K562 (cell line): Measurements from ENCODE around the gene TFRC. TPM values are rescaled to one million over a fixed set of nuclear protein-coding genes. Genes with fewer than 3 reads are reported as not detected.

ENCODE experiments used
- ATAC-seq: fragments of 200-7000 bp; cut with Tn5 transposase; 3 replicates; pipeline ENCODE4 v1.9.1; 2020; ENCODE audit warnings: moderate library complexity
- BruUV-seq: library from RNA; stranded (reverse); fragments of 400-500 nt; replicated peaks from 2 replicates; lab custom pipeline; 2021; lab: Mats Ljungman, UMichigan
- CTCF ChIA-PET: fragments of 300-600 bp; formaldehyde crosslinking; extraction: SDS; loops from one replicate; lab custom pipeline; 2021; ENCODE audit warnings: low intra/inter-chr PET ratio; lab: Yijun Ruan, JAX
- POLR2A ChIA-PET: fragments of 300-600, 350-650 bp; sonication (Branson Sonifier 250); formaldehyde crosslinking; extraction: SDS; loops from one replicate; lab custom pipeline; 2021; ENCODE audit warnings: antibody characterized with exemption, inconsistent platforms; lab: Yijun Ruan, JAX
- DNase-seq, 4 experiments: peaks; one replicate each; pipeline versions ENCODE4 v3.0.0 to v3.0.0-alpha.2; 2011 to 2018; ENCODE audit warnings: low spot score in 3 of 4, mixed read lengths in 3 of 4; ENCODE audit errors: extremely low read depth in 1 of 4
- FAIRE-seq: peaks from 2 replicates; lab custom pipeline; 2011; peaks lifted over from hg19 to GRCh38; lab: Jason Lieb, UNC
- H2AFZ ChIP-seq: 2 replicates; pipeline ENCODE4 v1.6.0; 2011; ENCODE audit warnings: low read depth, low read length, control low read depth, inconsistent platforms
- H3K27ac ChIP-seq: fragments of 200-600 bp; 3 replicates; pipeline ENCODE4 v1.8.0; 2011; ENCODE audit warnings: low read depth, mild to moderate bottlenecking, control low read depth, inconsistent platforms, low read length, moderate library complexity, mixed read lengths; ENCODE audit errors: extremely low read depth
- H3K27me3 ChIP-seq, 2 experiments: fragments of 300-600 bp in 1 of 2; 2 replicates in 1 of 2; 3 replicates in 1 of 2; pipeline versions ENCODE4 v1.6.0 to v1.8.0; 2011; ENCODE audit warnings: inconsistent platforms in 2 of 2, low read length in 2 of 2, mild to moderate bottlenecking in 1 of 2, mixed read lengths in 1 of 2, moderate library complexity in 1 of 2; ENCODE audit not compliant: control insufficient read depth in 2 of 2, insufficient read depth in 2 of 2
- H3K36me3 ChIP-seq: fragments of 300-600 bp; 3 replicates; pipeline ENCODE4 v1.8.0; 2011; ENCODE audit warnings: mild to moderate bottlenecking, low read length, inconsistent platforms; ENCODE audit not compliant: control insufficient read depth, insufficient read depth
- H3K4me1 ChIP-seq, 2 experiments: fragments of 200-600 bp in 1 of 2; replicated peaks in 1 of 2; 2 replicates in 1 of 2; 3 replicates in 1 of 2; pipeline versions ENCODE4 v1.5.1 to v1.8.0; 2011; ENCODE audit warnings: inconsistent platforms in 2 of 2, low read length in 2 of 2, mild to moderate bottlenecking in 1 of 2, mixed read lengths in 1 of 2, moderate library complexity in 1 of 2; ENCODE audit not compliant: control insufficient read depth in 2 of 2, insufficient read depth in 2 of 2
- H3K4me2 ChIP-seq: 2 replicates; pipeline ENCODE4 v1.6.1; 2011; ENCODE audit warnings: low read length, control low read depth, inconsistent platforms, mixed read lengths; ENCODE audit not compliant: insufficient read depth
- H3K4me3 ChIP-seq: fragments of 200-600 bp; sonication (generic), shearing (Covaris generic); 2 replicates; pipeline ENCODE4 v1.5.1; 2016; ENCODE audit warnings: control low read depth, inconsistent platforms
- H3K79me2 ChIP-seq: fragments of 200-600 bp; 3 replicates; pipeline ENCODE4 v1.8.0; 2011; ENCODE audit warnings: low read length, inconsistent platforms; ENCODE audit not compliant: control insufficient read depth, insufficient read depth
- H3K9ac ChIP-seq, 2 experiments: 2 replicates each; pipeline versions ENCODE4 v1.6.0 to v1.6.1; 2011; ENCODE audit warnings: low read depth in 2 of 2, low read length in 2 of 2, control low read depth in 1 of 2, inconsistent platforms in 1 of 2, mild to moderate bottlenecking in 1 of 2, mixed read lengths in 1 of 2; ENCODE audit not compliant: insufficient read depth in 1 of 2
- H3K9me1 ChIP-seq: one replicate; pipeline ENCODE4 v1.6.0; 2011; ENCODE audit warnings: inconsistent platforms, mild to moderate bottlenecking, low read length, moderate library complexity; ENCODE audit not compliant: control insufficient read depth, insufficient read depth
- H3K9me3 ChIP-seq: replicated peaks from 2 replicates; pipeline ENCODE4 v1.5.1; 2011; ENCODE audit warnings: low read depth, low read length, inconsistent platforms; ENCODE audit not compliant: control insufficient read depth, insufficient read depth
- H4K20me1 ChIP-seq: replicated peaks from 2 replicates; pipeline ENCODE4 v1.6.1; 2011; ENCODE audit warnings: low read length, inconsistent platforms, mixed read lengths; ENCODE audit not compliant: control insufficient read depth, insufficient read depth
- ARID1B ChIP-seq: fragments of 450-650 bp; IDR thresholded peaks from 2 replicates; pipeline ENCODE4 v1.6.1; 2016; ENCODE audit warnings: antibody characterized with exemption, mild to moderate bottlenecking, inconsistent platforms
- CBX3 ChIP-seq, 2 experiments: IDR thresholded peaks; 1 replicate in 1 of 2; 2 replicates in 1 of 2; pipeline ENCODE4 v1.6.1; 2012; ENCODE audit warnings: inconsistent platforms in 2 of 2, low read length in 2 of 2, borderline replicate concordance in 1 of 2, control low read depth in 1 of 2
- HNRNPH1 ChIP-seq: fragments of 200-400 bp; formaldehyde crosslinking; optimal IDR thresholded peaks from 2 replicates; pipeline ENCODE3; 2017; ENCODE audit warnings: low read depth, mild to moderate bottlenecking, low read length, moderate library complexity
- KHSRP ChIP-seq: fragments of 450-650 bp; IDR thresholded peaks from 2 replicates; pipeline ENCODE4 v1.6.1; 2017
- MEIS2 ChIP-seq: fragments of 450-650 bp; IDR thresholded peaks from 2 replicates; pipeline ENCODE4 v1.6.1; 2014; ENCODE audit warnings: mild to moderate bottlenecking; ENCODE audit not compliant: partially characterized antibody
- MXI1 ChIP-seq: IDR thresholded peaks from 2 replicates; pipeline ENCODE4 v1.6.1; 2011; ENCODE audit warnings: low read depth, mild to moderate bottlenecking, improper control_type of control experiment, low read length
- NFE2L1 ChIP-seq: fragments of 450-650 bp; IDR thresholded peaks from 2 replicates; pipeline ENCODE4 v1.6.1; 2016; ENCODE audit warnings: missing genetic modification characterization, low read depth, mild to moderate bottlenecking, missing compliant biosample characterization, moderate library complexity, borderline replicate concordance
- PML ChIP-seq: IDR thresholded peaks from 2 replicates; pipeline ENCODE4 v1.6.1; 2012; ENCODE audit warnings: low read length, inconsistent platforms
- SUPT5H ChIP-seq: fragments of 450-650 bp; IDR thresholded peaks from 2 replicates; pipeline ENCODE4 v1.6.1; 2016
- ZNF444 ChIP-seq: fragments of 250-450 bp; sonication (Bioruptor Pico); IDR thresholded peaks from 2 replicates; pipeline ENCODE4 v1.4.0; 2020; ENCODE audit warnings: mild to moderate bottlenecking, moderate library complexity
- ZNF77 ChIP-seq: fragments of 250-450 bp; sonication (Bioruptor Pico); IDR thresholded peaks from 2 replicates; pipeline ENCODE4 v1.5.0; 2020
- WGBS: fragments of 100-300 bp; shearing (Covaris generic); methylation state at CpG from one replicate; pipeline ENCODE4 v1.1.6; 2016; ENCODE audit warnings: low coverage, mixed read lengths; ENCODE audit not compliant: insufficient coverage; ENCODE audit errors: missing lambda C conversion rate; 5-methylcytosine and 5-hydroxymethylcytosine counted together
- in situ Hi-C: fragments of 300-500 bp; cut with MboI; formaldehyde crosslinking; loops from 4 replicates; pipeline ENCODE4 v1.15.0; 2018; ENCODE audit warnings: inconsistent platforms, mixed read lengths
- intact Hi-C: fragments of 100-400 bp; cut with micrococcal nuclease; formaldehyde crosslinking; loops from 2 replicates; pipeline ENCODE4 v1.14.2; 2022
- polyA plus RNA-seq, 8 experiments: library from polyadenylated mRNA; depleted of rRNA in 4 of 8; stranded (reverse) in 5 of 8; unstranded in 3 of 8; fragments of >200 nt; fragmentation: Nextera tagmentation in 2 of 8; fragmentation: Illumina TruSeq in 1 of 8; extraction: Ambion mirVana in 2 of 8; extraction: Trizol in 1 of 8; gene quantifications; 2 replicates each; pipeline versions ENCODE4 v1.2.1 to v1.2.3, GENCODE V29; 2011 to 2014; ENCODE audit warnings: inconsistent platforms in 1 of 8, missing spikeins in 1 of 8
- total RNA-seq, 7 experiments: library from RNA; depleted of rRNA in 6 of 7; stranded (reverse); fragments of >200 nt in 6 of 7; fragmentation: Illumina TruSeq in 2 of 7; extraction: Trizol in 2 of 7; gene quantifications; 2 replicates each; pipeline versions ENCODE4 v1.2.1 to v1.2.3, GENCODE V29; 2011 to 2021; ENCODE audit warnings: low replicate concordance in 1 of 7
- TF ChIP-seq, protein P1 (sequence below), 2 experiments: fragments of 150-350 bp in 1 of 2; IDR thresholded peaks; 2 replicates each; pipeline ENCODE4 v1.6.1; 2012 to 2016; ENCODE audit warnings: low read depth in 2 of 2, low read length in 2 of 2, mild to moderate bottlenecking in 1 of 2, moderate library complexity in 1 of 2
- TF ChIP-seq, protein P2 (sequence below): sonication (generic); formaldehyde crosslinking; IDR thresholded peaks from 2 replicates; pipeline ENCODE4 v1.8.0; 2022; ENCODE audit warnings: mild to moderate bottlenecking, missing genetic modification reagents
- TF ChIP-seq, protein P3 (sequence below): fragments of 250-450 bp; sonication (Bioruptor Pico); IDR thresholded peaks from 2 replicates; pipeline ENCODE4 v1.9.0; 2021; ENCODE audit warnings: mild to moderate bottlenecking

Gene TFRC
- total and polyA plus RNA-seq, 9 of the 15 experiments (the other 6 are each of a cell fraction or from before 2014, with no cell fraction given) = 149 to 679 (median 332) TPM

DNA sequence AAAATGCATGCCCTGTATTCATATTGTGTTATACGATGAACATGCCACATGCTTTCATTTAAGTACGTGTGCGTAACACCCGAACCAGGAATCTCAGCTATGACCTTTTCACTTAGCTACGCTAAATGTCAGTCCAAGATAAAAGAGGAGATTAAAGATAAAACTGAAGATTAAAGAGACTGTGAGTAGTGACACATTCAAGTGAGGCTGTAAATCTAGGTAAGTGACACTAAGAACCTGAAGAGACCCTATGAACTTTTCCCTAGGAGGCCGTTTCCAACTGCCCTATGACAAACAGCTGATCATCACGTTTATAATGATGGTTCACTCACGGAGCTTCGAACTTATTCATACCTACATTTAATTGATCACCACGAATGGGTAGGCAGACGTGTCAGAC lies 32.2 kb downstream of the TFRC start (continued):
- TF ChIP-seq, protein P1, sequence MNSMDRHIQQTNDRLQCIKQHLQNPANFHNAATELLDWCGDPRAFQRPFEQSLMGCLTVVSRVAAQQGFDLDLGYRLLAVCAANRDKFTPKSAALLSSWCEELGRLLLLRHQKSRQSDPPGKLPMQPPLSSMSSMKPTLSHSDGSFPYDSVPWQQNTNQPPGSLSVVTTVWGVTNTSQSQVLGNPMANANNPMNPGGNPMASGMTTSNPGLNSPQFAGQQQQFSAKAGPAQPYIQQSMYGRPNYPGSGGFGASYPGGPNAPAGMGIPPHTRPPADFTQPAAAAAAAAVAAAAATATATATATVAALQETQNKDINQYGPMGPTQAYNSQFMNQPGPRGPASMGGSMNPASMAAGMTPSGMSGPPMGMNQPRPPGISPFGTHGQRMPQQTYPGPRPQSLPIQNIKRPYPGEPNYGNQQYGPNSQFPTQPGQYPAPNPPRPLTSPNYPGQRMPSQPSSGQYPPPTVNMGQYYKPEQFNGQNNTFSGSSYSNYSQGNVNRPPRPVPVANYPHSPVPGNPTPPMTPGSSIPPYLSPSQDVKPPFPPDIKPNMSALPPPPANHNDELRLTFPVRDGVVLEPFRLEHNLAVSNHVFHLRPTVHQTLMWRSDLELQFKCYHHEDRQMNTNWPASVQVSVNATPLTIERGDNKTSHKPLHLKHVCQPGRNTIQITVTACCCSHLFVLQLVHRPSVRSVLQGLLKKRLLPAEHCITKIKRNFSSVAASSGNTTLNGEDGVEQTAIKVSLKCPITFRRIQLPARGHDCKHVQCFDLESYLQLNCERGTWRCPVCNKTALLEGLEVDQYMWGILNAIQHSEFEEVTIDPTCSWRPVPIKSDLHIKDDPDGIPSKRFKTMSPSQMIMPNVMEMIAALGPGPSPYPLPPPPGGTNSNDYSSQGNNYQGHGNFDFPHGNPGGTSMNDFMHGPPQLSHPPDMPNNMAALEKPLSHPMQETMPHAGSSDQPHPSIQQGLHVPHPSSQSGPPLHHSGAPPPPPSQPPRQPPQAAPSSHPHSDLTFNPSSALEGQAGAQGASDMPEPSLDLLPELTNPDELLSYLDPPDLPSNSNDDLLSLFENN (IDR thresholded peaks at IDR 0.05; ENCODE audit: low read depth in 2 of 2, low read length in 2 of 2) = no peak
- TF ChIP-seq PML (peak; percentile 40; the same call in 1 of the 2 replicates), SUPT5H (peak; percentile 10; the same call in 1 of the 2 replicates), MEIS2 (peak; percentile 61)

DNA sequence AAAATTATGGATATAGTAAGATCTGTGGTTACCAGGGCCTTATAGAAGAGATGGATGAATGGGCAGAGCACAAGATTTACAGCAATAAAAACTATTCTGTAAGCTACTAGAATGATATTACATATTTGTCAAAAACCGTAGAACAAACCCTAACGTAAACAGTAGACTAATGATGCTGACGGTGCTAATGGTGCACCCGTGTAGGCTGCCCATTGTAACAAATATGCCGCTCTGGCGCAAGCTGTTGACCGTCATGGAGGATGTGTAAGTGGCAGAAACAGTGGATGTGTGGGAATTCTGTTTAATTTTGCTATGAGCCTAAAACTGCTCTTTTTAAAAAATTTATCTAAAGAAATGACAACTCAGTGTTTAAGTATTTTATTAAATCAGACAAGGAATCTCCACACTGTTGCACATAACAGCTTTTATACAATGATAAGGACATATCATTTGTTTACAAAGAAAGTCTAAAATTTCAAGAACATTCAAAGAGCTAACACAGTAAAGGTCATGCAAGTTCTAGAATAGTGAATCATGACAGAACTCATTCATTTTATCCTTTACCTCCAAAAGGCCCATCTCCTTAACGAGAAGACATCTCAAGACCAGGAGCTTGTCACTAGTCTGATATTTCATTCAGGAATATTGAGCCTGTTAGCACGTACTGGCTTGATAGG lies 32.8 kb downstream of the TFRC start:
- no peak overlapping the region for H3K4me2 ChIP-seq
- no peaks in the 10 kb centered on the region; a peak in 1 of 5 replicates for H3K4me1 ChIP-seq
- no peaks in the 10 kb centered on the region for H3K9me3 ChIP-seq
- FAIRE-seq (no peak), DNase-seq (no peak), ATAC-seq (peak; percentile 6)
- no peaks in the 10 kb centered on the region for H3K27me3 ChIP-seq
- in situ Hi-C loops (no loop called here), intact Hi-C loops (no loop called here)
- peaks cover 73% of the 10 kb centered on the region for H3K36me3 ChIP-seq
- no peak overlapping the region for H3K9ac ChIP-seq
- peaks cover 6% of the 10 kb centered on the region; the same call in 2 of the 3 replicates for H3K79me2 ChIP-seq
- ChIA-PET CTCF (no interaction called here), POLR2A (interaction anchor here (0.6 to 4.5 kb wide), 20 partner anchors 8 to 158 kb away, joined by 3 to 33 read pairs (median 5); no protein-coding TSS in a partner anchor)
- WGBS = 78% methylated on average over 9 of the region's 9 CpGs
- no peak overlapping the region for H2AFZ ChIP-seq
- no peaks in the 10 kb centered on the region for H3K9me1 ChIP-seq
- peaks cover 27% of the 10 kb centered on the region for H4K20me1 ChIP-seq
- no peak overlapping the region for H3K27ac ChIP-seq
- no peak overlapping the region for H3K4me3 ChIP-seq
- no TSS peak for BruUV-seq
- TF ChIP-seq, protein P2, sequence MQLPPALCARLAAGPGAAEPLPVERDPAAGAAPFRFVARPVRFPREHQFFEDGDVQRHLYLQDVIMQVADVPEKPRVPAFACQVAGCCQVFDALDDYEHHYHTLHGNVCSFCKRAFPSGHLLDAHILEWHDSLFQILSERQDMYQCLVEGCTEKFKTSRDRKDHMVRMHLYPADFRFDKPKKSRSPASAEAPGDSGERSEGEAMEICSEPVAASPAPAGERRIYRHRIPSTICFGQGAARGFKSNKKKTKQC = no peak
- TF ChIP-seq ARID1B (no peak), NFE2L1 (no peak), MXI1 (no peak), CBX3 (IDR thresholded peaks at IDR 0.05; ENCODE audit: borderline replicate concordance in 1 of 2, low read length in 2 of 2) (no peak), HNRNPH1 (no peak), ZNF77 (CRISPR knock-in tag) (no peak), KHSRP (0 out of 2 replicates have a peak, but pooled peaks have one; percentile 0), ZNF444 (CRISPR knock-in tag) (no peak)
- TF ChIP-seq, protein P3, sequence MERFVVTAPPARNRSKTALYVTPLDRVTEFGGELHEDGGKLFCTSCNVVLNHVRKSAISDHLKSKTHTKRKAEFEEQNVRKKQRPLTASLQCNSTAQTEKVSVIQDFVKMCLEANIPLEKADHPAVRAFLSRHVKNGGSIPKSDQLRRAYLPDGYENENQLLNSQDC (CRISPR knock-in tag) = 0 out of 2 replicates have a peak, but pooled peaks have one; percentile 4
